ENCODE data around the gene ATE1. TPM values are rescaled to one million over a fixed set of nuclear protein-coding genes. Genes with fewer than 3 reads are reported as not detected.

Gene ATE1
- total RNA-seq, 1 experiment from 2014 or later, result 40.4 TPM

- H3K27ac Mint-ChIP-seq (ENCODE audit: low read depth, unreplicated experiment), result peak overlapping the region; percentile 81
- peaks cover 12% of the 10 kb centered on the region for H3K4me1 Mint-ChIP-seq (ENCODE audit: insufficient read depth, unreplicated experiment)
- intact Hi-C loops (cut with micrococcal nuclease), result loop anchor here (5.0 kb wide), 1 partner anchor 133 kb away; no protein-coding TSS in a partner anchor
Observed at GRCh38 chr10:121754666-121755065, 173.2 kb downstream of the ATE1 start.

GRCh38 chr10:121753726-121754476 is 173.9 kb downstream of the ATE1 start:
- no peaks in the 10 kb centered on the region for H3K9me3 Mint-ChIP-seq (ENCODE audit: unreplicated experiment)
- H3K4me3 Mint-ChIP-seq (ENCODE audit: unreplicated experiment), result peak overlapping the region; percentile 10
- ChIA-PET CTCF (interaction anchor here (0.5 to 1.5 kb wide), 3 partner anchors 12 to 187 kb away, joined by 3 to 4 read pairs (median 3); no protein-coding TSS in a partner anchor), POLR2A (interaction anchor here (0.6 to 1.5 kb wide), 4 partner anchors 98 to 808 kb away, joined by 3 read pairs; no protein-coding TSS in a partner anchor)
- peaks cover 12% of the 10 kb centered on the region for H3K4me1 Mint-ChIP-seq (ENCODE audit: insufficient read depth, unreplicated experiment)
- TF ChIP-seq CTCF (IDR thresholded peaks at IDR 0.05; ENCODE audit: unreplicated experiment), result no peak
- no peaks in the 10 kb centered on the region for H3K27me3 Mint-ChIP-seq (ENCODE audit: insufficient read depth, unreplicated experiment)
- peaks cover 23% of the 10 kb centered on the region for H3K36me3 Mint-ChIP-seq (ENCODE audit: insufficient read depth, unreplicated experiment)
- BruUV-seq (replicated peaks), result TSS peak; percentile 61
- H3K27ac Mint-ChIP-seq (ENCODE audit: low read depth, unreplicated experiment), result peak overlapping the region; percentile 81
- DNase-seq (ENCODE audit: unreplicated experiment), result peak; percentile 84
- intact Hi-C loops (cut with micrococcal nuclease), result loop anchor here (5.0 kb wide), 1 partner anchor 133 kb away; no protein-coding TSS in a partner anchor

More at GRCh38 chr10:121754666-121755065, 173.2 kb downstream of the ATE1 start:
- H3K4me3 Mint-ChIP-seq (ENCODE audit: unreplicated experiment), result peak overlapping the region; percentile 10
- POLR2A ChIA-PET, result interaction anchor here (0.6 to 1.5 kb wide), 4 partner anchors 10 to 789 kb away, joined by 3 to 4 read pairs (median 3); no protein-coding TSS in a partner anchor
- BruUV-seq (replicated peaks), result no TSS peak
- no peaks in the 10 kb centered on the region for H3K27me3 Mint-ChIP-seq (ENCODE audit: insufficient read depth, unreplicated experiment)
- TF ChIP-seq CTCF (IDR thresholded peaks at IDR 0.05; ENCODE audit: unreplicated experiment), result no peak
- peak; percentile 13 for DNase-seq (ENCODE audit: unreplicated experiment)
- peaks cover 26% of the 10 kb centered on the region for H3K36me3 Mint-ChIP-seq (ENCODE audit: insufficient read depth, unreplicated experiment)
- CTCF ChIA-PET, result interaction anchor here (1.5 kb wide), 1 partner anchor 11 kb away, joined by 4 read pairs; no protein-coding TSS in a partner anchor
- H3K9me3 Mint-ChIP-seq (ENCODE audit: unreplicated experiment), result no peaks in the 10 kb centered on the region

- no peaks in the 10 kb centered on the region for H3K9me3 Mint-ChIP-seq (ENCODE audit: unreplicated experiment)
- H3K4me3 Mint-ChIP-seq (ENCODE audit: unreplicated experiment), result no peak overlapping the region
- TF ChIP-seq CTCF (IDR thresholded peaks at IDR 0.05; ENCODE audit: unreplicated experiment), result no peak
- intact Hi-C loops (cut with micrococcal nuclease), result loop anchor here (5.0 kb wide), 1 partner anchor 136 kb away; no protein-coding TSS in a partner anchor
- no peak overlapping the region for H3K27ac Mint-ChIP-seq (ENCODE audit: low read depth, unreplicated experiment)
- ChIA-PET CTCF (interaction anchor here (0.6 to 1.7 kb wide), 6 partner anchors 12 to 802 kb away, joined by 3 to 4 read pairs (median 3); no protein-coding TSS in a partner anchor), POLR2A (no interaction called here)
- no peak for DNase-seq (ENCODE audit: unreplicated experiment)
- BruUV-seq (replicated peaks), result no TSS peak
- no peaks in the 10 kb centered on the region for H3K27me3 Mint-ChIP-seq (ENCODE audit: insufficient read depth, unreplicated experiment)
- H3K4me1 Mint-ChIP-seq (ENCODE audit: insufficient read depth, unreplicated experiment), result peaks cover 12% of the 10 kb centered on the region
- peaks cover 18% of the 10 kb centered on the region for H3K36me3 Mint-ChIP-seq (ENCODE audit: insufficient read depth, unreplicated experiment)
Observed at GRCh38 chr10:121751191-121751760, 176.6 kb downstream of the ATE1 start.
